ENCODE data around the gene KCNQ1OT1. TPM values are rescaled to one million over a fixed set of nuclear protein-coding genes. Genes with fewer than 3 reads are reported as not detected.

KCNQ1OT1 gene
- total and polyA plus RNA-seq, 9 of the 15 experiments (the other 6 are each of a cell fraction or from before 2014, with no cell fraction given) = 0.04 to 2.3 (median 0.74) TPM

GRCh38 chr11:2584812-2585565, 114.8 kb downstream of the KCNQ1OT1 start (continued):
- TF ChIP-seq, protein P1, sequence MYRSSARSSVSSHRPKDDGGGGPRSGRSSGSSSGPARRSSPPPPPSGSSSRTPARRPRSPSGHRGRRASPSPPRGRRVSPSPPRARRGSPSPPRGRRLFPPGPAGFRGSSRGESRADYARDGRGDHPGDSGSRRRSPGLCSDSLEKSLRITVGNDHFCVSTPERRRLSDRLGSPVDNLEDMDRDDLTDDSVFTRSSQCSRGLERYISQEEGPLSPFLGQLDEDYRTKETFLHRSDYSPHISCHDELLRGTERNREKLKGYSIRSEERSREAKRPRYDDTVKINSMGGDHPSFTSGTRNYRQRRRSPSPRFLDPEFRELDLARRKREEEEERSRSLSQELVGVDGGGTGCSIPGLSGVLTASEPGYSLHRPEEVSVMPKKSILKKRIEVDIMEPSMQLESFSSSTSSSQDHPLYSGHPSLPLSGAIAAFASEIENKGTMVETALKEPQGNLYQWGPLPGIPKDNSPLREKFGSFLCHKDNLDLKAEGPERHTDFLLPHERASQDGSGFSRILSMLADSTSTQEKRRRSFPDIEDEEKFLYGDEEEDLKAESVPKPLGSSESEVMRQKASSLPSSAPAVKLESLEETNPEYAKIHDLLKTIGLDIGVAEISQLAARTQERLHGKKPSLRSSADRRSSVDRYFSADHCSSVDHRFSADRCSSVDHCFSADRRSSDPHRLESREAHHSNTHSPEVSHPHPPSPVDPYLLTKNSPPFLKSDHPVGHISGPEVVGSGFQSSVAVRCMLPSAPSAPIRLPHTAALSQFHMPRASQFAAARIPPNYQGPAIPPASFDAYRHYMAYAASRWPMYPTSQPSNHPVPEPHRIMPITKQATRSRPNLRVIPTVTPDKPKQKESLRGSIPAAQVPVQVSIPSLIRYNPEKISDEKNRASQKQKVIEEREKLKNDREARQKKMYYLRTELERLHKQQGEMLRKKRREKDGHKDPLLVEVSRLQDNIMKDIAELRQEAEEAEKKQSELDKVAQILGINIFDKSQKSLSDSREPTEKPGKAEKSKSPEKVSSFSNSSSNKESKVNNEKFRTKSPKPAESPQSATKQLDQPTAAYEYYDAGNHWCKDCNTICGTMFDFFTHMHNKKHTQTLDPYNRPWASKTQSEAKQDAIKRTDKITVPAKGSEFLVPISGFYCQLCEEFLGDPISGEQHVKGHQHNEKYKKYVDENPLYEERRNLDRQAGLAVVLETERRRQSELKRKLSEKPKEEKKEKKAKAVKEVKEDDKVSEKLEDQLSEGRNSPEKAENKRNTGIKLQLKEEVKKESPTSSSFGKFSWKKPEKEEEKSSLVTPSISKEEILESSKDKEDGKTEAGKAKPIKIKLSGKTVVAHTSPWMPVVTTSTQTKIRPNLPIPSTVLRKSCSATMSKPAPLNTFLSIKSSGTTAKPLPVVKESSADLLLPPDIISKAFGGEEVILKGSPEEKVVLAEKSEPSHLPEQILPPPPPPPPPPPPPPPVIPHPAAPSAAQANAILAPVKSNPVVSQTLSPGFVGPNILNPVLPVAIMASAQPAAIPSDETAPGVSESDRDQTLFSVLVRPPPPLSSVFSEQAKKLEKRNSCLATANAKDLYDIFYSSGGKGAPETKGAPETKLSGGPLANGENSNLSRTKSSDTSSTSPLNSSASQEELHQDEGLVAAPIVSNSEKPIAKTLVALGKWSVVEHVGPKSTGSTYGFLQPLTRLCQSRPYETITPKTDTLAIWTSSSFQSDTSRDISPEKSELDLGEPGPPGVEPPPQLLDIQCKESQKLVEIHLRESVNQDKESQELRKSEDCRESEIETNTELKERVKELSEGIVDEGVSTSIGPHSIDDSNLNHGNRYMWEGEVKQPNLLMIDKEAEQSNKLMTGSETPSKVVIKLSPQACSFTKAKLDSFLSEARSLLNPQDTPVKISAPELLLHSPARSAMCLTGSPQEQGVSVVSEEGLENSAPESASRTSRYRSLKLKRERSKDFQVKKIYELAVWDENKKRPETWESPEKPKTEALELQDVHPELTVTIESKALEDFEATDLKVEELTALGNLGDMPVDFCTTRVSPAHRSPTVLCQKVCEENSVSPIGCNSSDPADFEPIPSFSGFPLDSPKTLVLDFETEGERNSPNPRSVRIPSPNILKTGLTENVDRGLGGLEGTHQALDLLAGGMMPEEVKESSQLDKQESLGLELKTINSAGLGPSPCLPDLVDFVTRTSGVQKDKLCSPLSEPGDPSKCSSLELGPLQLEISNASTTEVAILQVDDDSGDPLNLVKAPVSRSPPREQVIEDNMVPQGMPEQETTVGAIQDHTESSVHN (IDR thresholded peaks at IDR 0.05; ENCODE audit: borderline replicate concordance in 1 of 2, low read depth in 1 of 2) = no peak
- TF ChIP-seq, protein P2, sequence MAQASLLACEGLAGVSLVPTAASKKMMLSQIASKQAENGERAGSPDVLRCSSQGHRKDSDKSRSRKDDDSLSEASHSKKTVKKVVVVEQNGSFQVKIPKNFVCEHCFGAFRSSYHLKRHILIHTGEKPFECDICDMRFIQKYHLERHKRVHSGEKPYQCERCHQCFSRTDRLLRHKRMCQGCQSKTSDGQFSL (CRISPR knock-in tag; IDR thresholded peaks at IDR 0.05) = no peak
- TF ChIP-seq, protein P2 (tag; IDR thresholded peaks at IDR 0.05) = no peak
- TF ChIP-seq RNF2 (IDR thresholded peaks at IDR 0.05) = no peak
- TF ChIP-seq XRCC4 (IDR thresholded peaks at IDR 0.05; ENCODE audit: extremely low read depth, insufficient read depth, insufficient read length) = no peak
- TF ChIP-seq, protein P3, sequence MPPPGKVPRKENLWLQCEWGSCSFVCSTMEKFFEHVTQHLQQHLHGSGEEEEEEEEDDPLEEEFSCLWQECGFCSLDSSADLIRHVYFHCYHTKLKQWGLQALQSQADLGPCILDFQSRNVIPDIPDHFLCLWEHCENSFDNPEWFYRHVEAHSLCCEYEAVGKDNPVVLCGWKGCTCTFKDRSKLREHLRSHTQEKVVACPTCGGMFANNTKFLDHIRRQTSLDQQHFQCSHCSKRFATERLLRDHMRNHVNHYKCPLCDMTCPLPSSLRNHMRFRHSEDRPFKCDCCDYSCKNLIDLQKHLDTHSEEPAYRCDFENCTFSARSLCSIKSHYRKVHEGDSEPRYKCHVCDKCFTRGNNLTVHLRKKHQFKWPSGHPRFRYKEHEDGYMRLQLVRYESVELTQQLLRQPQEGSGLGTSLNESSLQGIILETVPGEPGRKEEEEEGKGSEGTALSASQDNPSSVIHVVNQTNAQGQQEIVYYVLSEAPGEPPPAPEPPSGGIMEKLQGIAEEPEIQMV (tag; conservative IDR thresholded peaks at IDR 0.05; ENCODE audit: low read depth) = no peak
- TF ChIP-seq NCOA2 (IDR thresholded peaks at IDR 0.05; ENCODE audit: partially characterized antibody in 2 of 2) = no peak
- TF ChIP-seq, protein P4, sequence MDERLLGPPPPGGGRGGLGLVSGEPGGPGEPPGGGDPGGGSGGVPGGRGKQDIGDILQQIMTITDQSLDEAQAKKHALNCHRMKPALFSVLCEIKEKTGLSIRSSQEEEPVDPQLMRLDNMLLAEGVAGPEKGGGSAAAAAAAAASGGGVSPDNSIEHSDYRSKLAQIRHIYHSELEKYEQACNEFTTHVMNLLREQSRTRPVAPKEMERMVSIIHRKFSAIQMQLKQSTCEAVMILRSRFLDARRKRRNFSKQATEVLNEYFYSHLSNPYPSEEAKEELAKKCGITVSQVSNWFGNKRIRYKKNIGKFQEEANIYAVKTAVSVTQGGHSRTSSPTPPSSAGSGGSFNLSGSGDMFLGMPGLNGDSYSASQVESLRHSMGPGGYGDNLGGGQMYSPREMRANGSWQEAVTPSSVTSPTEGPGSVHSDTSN (CRISPR knock-in tag; IDR thresholded peaks at IDR 0.05; ENCODE audit: low read depth) = no peak
- TF ChIP-seq, protein P4 (tag; conservative IDR thresholded peaks at IDR 0.05; ENCODE audit: low read depth) = no peak
- no peak for TF ChIP-seq ZNF146 (CRISPR knock-in tag; IDR thresholded peaks at IDR 0.05; ENCODE audit: unreplicated experiment)
- no peak for TF ChIP-seq TBP (optimal IDR thresholded peaks at IDR 0.05; ENCODE audit: low read depth, low read length)
